HL-60 (cell line): ENCODE data around the gene NELFA.

ENCODE experiments used
- POLR2AphosphoS5 ChIP-seq: IDR thresholded peaks from 2 replicates; pipeline ENCODE4 v1.6.1; 2012; ENCODE audit warnings: low read depth
- TF ChIP-seq, protein P1 (sequence below): IDR thresholded peaks from one replicate; pipeline ENCODE4 v1.5.1; 2011; ENCODE audit warnings: low read length, control low read depth, inconsistent platforms; ENCODE audit not compliant: insufficient read depth

DNA sequence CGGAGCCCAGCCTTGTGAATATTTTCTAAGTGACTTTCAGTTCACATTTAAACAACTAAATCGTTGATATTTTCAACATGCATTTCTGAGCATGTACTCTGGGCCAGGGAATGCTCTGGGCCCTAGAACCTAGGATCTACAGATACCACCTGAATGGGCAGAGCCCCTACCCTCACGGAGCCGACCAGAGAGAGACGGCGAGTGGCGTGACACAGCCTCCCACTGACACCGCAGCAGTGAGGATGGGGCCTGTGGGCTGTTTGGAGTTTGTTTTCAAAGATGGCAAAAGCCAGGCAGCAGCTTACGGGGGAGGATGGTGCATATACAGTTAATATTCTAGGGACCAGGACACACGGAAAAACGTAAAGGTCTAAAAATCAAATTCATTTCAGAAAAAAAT, 17.7 kb downstream of the NELFA start:
- TF ChIP-seq, protein P1, sequence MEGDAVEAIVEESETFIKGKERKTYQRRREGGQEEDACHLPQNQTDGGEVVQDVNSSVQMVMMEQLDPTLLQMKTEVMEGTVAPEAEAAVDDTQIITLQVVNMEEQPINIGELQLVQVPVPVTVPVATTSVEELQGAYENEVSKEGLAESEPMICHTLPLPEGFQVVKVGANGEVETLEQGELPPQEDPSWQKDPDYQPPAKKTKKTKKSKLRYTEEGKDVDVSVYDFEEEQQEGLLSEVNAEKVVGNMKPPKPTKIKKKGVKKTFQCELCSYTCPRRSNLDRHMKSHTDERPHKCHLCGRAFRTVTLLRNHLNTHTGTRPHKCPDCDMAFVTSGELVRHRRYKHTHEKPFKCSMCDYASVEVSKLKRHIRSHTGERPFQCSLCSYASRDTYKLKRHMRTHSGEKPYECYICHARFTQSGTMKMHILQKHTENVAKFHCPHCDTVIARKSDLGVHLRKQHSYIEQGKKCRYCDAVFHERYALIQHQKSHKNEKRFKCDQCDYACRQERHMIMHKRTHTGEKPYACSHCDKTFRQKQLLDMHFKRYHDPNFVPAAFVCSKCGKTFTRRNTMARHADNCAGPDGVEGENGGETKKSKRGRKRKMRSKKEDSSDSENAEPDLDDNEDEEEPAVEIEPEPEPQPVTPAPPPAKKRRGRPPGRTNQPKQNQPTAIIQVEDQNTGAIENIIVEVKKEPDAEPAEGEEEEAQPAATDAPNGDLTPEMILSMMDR: no peak
- no peak for TF ChIP-seq POLR2AphosphoS5
